Adrenal gland (tissue), 5 donors: ENCODE measurements around the gene TEAD3.
A peak's percentile ranks its signal among the peaks of the same experiment; 100 is the strongest.

Source experiments
- POLR2A ChIP-seq, 2 donors: fragments of 450-650 bp; IDR thresholded peaks; one replicate each; pipeline ENCODE4 v1.6.1; 2017; ENCODE audit warnings: antibody characterized with exemption in 2 of 2, mild to moderate bottlenecking in 2 of 2, moderate library complexity in 1 of 2
- TF ChIP-seq, protein P1 (sequence below), 6 experiments: fragments of 450-650 bp in 4 of 6; fragments of 200-600 bp in 2 of 6; sonication (generic) in 1 of 6; IDR thresholded peaks; 1 replicate in 5 of 6; 2 replicates in 1 of 6; pipeline versions ENCODE4 v1.5.1 to v1.8.0; 2016 to 2021; ENCODE audit warnings: antibody characterized with exemption in 6 of 6, mild to moderate bottlenecking in 2 of 6, moderate library complexity in 1 of 6
- donor health status: DM: no; HTN: no; CAD: no.

- TF ChIP-seq, protein P1, sequence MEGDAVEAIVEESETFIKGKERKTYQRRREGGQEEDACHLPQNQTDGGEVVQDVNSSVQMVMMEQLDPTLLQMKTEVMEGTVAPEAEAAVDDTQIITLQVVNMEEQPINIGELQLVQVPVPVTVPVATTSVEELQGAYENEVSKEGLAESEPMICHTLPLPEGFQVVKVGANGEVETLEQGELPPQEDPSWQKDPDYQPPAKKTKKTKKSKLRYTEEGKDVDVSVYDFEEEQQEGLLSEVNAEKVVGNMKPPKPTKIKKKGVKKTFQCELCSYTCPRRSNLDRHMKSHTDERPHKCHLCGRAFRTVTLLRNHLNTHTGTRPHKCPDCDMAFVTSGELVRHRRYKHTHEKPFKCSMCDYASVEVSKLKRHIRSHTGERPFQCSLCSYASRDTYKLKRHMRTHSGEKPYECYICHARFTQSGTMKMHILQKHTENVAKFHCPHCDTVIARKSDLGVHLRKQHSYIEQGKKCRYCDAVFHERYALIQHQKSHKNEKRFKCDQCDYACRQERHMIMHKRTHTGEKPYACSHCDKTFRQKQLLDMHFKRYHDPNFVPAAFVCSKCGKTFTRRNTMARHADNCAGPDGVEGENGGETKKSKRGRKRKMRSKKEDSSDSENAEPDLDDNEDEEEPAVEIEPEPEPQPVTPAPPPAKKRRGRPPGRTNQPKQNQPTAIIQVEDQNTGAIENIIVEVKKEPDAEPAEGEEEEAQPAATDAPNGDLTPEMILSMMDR (IDR thresholded peaks at IDR 0.05) = no peak
- peak in 1 of 2 donors; percentile 7 for TF ChIP-seq POLR2A (IDR thresholded peaks at IDR 0.05)
Observed at GRCh38 chr6:35453236-35453635, 43.6 kb downstream of the TEAD3 start.
